Left lobe of liver (tissue), 2 donors: ENCODE results near the gene TXNRD2. TPM values are rescaled to one million over a fixed set of nuclear protein-coding genes. Genes with fewer than 3 reads are reported as not detected.

ENCODE experiments used
- ATAC-seq: fragments of 200-7000 bp; cut with Tn5 transposase; one replicate; pipeline ENCODE4 v1.9.1; 2020; ENCODE audit warnings: mild to moderate bottlenecking, moderate library complexity
- DNase-seq: peaks from one replicate; pipeline ENCODE4 v3.0.0-alpha.2; 2020; ENCODE audit warnings: low spot score
- total RNA-seq: library from RNA; stranded (reverse); gene quantifications from one replicate; pipeline ENCODE4 v1.2.1, GENCODE V29; 2021
- donor health status: DM: no; HTN: no; CAD: no; lungs with moderate emphysema.
- donor health status: DM: no; HTN: yes; CAD: no.

The TXNRD2 gene
- total RNA-seq, 1 donor from 2014 or later: 44.6 TPM

DNA sequence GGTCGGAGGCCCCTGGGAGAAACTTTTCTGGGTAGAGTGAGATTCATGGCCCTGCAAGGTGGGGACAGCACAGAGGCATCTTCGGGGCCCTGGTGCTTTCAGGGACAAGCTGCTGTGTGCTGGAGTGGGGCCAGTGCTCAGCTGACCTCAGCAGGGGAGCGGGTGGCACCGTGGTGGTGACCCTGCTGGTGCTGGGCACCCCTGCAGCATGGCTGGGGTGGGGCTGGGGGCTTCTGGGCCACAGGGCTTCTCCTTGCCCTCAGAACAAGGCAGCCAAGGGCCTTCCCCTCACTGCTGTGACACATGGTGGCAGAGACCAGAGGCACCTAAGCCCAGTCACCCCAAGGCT, 62.0 kb downstream of the TXNRD2 start:
- no peak for DNase-seq
- no peak for ATAC-seq

DNA sequence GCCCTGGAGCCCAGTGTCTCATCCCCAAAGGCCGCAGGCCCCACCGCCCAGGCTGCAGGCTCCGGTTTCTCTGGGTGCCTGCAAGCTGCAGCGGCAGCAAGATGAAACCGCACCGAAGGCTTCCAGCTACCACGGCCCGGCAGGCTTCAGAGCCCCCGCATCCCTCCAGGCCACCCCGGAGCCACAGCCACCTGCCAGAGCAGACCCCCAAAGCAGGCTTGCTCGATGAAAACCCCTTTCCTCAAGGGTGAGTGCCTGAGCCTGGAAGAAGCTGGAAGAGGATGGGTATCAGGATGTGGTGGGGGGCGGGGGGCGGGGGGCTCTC, 62.4 kb downstream of the TXNRD2 start:
- ATAC-seq (no peak), DNase-seq (peak; percentile 33)

DNA sequence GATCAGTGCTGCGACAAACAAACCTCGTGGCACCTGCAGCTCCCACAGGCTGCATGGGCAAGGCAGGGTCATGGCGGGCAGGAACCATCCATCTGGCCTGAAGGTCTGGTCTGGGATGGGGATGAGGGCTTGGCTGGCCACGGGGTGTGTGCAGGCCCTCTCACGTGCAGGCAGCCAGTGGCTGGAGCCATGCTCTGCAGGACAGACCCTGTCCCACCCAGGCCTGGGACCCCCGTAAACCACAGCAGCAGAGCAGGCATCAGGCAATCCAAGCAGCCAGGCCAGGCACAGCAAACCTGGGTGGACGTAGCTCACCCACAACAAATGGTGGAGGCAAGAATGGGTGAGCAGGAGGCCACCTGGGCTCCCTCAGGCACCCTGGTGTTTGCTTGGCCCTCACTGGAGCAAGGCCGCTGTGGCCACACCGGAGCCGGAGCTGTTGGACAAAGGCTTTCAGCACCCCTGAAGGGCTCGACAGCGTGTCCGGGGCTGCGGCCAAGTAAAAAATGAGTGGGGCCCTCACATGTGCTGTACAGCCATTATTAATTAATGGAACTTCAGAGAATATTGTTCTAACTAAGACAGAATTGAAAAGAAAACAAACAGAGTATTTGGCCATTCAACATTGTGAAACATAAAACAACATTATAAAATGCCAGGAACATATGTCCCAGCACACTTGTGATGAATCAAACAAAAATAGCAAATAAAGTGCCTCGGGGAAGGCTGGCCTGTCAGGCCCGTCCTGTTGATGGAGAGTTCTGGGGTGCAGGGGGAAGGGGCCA, 63.0 kb downstream of the TXNRD2 start:
- no peak for ATAC-seq
- DNase-seq: peak; percentile 40

DNA sequence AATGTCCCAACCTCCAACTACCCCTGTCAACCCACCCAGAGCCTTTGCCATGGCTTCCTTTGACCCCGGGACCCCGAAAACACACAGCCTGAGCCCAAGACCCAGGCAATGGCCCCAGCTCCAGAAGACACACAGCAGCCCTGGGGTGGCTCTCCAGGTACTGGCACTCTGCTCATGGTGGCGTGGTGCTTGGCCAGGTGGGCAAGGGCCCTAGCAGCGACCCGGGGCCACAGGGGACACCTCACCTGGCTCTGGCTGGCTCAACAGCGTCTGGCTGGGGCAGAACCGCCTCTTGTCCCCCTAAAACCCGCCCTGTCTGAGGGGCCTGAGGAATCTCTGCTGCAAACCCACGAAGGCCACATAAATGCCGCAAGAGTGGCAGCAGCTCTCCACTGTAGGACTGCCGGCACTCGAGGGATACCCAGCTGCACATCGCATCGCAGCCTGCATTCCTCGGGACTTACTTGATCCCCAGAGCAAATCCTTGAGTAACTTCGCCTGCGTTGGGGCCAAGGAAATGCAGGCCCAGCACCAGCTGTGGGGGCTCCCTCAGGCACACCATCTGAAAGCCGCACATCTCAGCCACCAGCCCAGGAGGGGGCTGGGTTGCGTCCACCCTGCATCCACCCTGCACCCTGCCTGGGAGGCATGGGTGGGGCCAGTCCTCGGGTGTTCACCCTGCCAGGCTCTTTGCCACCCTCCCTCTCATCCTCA, 63.8 kb downstream of the TXNRD2 start:
- DNase-seq (peak; percentile 42), ATAC-seq (no peak)

DNA sequence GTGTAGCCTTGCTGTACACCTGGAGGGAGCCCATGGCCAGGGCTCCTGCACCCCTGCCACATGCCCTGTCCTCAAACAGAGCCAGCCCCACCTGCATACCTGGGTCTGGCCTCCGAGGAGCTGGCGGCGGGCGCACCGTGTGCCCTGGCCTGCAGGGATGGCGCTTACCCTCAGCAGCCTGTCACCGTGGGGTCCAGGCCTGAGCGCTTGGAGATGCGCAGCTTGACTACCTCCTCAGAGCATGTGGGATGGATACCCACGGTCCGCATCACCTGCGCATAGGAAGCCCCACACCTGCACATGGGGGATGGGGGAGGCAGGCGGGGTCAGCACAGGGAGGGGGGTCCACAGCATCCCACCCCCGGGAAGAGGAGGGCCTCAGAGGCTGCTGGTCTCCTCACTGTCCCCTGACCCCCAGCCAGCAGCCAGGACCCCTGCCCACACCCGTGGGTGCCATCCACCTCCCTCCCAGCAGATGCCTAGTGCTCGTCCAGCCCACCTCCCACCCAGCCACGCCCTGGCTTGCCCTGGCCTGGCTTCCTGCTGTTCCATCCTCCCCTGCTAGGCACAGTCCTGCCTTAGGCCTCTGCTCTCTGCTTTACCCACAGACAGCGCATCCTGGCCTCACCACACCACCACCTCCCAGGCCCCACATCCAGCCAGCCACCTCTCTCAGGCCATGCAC, 64.5 kb downstream of the TXNRD2 start:
- peak; percentile 42 for DNase-seq
- no peak for ATAC-seq

DNA sequence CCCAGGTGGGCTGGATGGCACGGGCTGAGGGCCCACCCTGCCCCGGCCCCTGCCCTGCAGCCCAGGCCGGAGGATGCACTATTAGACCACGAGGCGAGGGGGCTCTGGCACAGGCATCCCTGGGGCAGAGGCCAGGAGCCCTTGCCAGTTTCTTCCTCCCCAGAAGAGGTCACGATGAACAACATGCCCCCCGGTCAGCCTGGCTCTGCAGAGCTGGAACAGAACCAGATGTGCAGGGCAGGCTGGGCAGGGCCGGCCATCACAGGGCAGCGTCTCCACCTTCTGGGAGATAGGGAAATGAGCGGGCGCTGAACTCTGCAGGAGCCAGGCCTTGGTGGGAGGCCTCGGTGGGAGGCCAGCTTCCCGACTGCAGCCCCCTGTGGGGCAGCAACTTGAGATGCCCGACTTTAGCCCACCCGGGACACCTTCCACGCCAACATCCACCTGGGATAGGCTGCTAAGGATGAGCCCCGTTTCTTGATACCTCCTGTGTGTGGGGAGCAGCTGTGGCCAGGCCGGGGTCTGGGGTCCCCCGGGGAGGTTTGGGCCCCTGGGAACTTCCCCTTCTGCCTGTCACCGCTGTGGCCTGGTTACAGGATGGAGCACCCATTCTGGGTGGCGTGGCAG, 65.2 kb downstream of the TXNRD2 start:
- DNase-seq: peak; percentile 42
- no peak for ATAC-seq

DNA sequence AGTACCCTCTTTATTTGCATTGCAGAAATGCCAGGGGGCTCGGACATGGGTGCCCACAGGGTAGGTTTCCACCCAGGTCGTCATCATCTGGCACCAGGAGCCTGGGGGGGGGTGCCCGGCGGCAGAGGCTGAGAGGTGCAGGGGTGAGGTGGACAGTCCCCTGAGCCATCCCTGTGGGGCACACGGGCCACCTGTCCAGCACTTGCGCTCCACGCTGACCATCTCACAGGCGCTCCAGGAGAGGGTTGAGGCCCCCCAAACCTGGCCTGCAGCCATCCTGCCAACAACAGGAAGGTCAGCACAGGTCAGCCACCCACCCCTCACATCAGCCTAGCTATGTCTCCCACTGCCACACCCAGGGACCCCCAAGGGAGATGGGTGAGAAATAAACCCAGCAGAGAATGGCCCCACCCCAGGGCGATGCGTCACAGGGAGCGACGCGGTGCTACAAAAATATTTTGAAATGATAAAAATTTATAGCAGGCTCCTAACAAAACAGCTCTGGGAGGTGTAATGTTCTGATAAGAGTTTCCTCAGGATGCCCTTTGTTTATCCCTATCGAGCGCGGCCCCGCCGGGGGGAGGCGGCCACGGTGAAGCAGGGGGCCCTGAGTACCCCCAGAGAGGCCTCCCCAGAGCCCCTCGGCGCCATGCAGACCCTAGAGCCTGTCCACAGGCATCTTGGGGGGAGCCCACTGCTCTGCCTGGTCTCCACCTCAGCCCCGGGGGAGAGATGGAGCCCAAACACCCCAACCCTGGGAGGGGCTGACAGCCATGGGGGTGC, 65.9 kb downstream of the TXNRD2 start:
- peak; percentile 46 for DNase-seq
- ATAC-seq: no peak

DNA sequence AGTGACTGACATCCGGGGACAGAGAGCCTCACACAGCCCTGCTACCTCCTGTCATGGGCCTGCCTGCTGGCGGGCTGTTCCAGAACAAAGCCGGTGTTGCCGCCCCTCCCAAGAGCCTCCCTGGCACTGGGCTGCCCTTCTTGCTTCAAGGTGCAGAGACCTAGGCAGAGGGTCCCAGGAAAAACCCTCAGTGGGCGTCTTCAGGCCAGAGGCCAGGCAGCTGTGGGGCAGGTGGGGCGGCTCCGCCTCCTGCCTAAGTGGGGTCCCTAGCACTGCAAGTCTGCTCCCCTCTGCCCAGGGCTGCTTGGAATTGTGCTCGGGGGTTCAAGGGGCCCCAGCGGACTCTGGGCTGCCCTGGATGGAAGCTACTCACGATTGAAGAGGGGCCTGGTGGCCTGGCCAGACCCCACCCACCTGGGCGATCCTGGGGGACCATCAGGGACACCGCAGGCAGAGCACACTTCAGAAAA, 66.5 kb downstream of the TXNRD2 start:
- ATAC-seq: no peak
- DNase-seq: peak; percentile 38

DNA sequence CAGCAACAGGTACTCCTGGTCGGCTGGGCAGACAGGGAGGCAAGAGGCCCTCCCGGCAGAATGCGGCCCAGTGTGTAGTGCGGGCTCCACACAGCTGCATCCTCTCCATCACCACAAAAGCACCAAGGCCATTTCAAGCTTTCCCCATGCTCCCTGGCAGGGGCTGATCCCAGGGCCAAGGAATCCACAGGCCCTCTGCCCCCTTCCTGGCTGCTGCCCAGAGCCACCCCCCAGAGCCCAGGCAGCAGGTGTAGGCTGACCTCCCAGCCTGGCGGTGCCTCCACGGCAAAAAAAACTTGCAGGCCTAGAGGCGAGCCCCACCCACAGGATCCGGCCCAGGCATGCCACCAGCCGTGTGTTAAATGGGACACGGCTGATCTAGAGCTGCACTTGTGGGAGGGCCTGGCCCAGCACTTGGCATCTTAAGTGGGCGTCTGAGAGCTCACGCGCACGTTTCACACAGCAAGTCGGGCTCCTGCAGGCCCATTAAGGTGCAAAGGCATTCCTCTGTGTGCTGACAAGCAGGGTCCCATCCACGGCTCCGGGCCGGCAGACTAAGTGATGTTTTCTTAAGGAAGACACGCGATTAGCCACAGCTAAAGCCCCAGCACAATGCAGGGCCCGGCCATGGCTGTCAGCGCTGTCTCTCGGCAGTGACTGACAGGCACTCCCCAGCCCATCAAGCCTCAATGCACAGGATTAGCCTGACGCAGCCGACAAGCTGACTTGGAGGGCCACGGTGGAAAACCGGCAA, 67.1 kb downstream of the TXNRD2 start:
- ATAC-seq: no peak
- DNase-seq: peak; percentile 45

DNA sequence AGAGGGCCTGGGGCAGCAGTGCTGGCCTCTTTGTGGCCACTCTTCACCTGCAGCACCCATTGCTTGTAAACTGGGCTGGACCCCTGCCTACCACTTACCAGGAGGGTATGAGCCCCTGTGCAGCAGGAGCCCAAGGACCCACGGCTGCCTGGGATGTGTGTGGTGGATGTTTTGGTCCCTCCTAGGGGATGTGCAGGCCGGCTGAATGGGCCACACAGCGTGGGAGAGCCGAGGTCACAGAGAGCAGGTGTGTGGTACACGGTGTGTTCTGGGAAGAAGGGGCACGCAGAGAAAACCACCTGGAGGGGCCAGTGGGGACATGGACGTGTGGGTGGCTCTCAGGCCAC, 67.7 kb downstream of the TXNRD2 start:
- DNase-seq (no peak), ATAC-seq (no peak)

DNA sequence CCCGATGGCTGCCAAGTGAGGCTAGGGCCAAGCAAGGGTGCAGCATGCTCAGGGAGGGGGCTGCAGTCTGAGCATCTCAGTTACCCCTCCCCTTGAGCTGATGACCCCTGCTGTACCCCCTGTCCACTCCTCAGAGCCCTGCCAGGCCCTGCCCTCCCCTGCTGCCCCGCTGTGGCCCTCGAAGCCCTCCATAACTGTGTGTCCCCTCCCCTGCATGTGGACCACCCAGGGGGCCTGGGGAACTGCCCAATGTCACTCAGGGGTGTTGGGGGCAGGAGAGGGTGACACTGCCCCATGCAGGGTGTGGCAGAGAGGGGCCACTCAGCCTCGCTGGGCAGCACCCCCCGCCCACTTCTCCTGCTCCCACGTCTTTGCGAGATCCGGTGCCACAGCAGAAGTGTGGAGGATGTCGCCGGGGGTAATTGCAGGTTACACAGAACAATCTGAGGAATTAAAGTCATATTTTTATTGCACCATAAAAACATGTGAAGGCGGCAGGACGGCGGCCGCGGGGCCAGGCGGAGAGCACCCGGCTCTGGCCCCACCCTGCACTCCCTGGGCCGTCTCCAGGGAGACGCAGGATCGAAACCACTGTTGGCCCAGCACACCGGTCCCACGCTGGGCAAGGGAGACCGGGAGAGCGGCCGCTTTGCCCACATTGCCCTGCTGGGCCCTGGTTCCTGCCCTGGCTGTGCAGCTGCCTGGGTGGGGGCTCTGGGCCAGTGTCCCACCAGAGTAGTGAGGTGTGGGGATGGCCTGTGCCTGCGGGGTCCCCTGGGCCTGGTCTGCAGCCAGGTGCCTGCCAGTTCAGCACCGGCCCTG, 68.3 kb downstream of the TXNRD2 start:
- no peak for ATAC-seq
- DNase-seq: peak; percentile 43

DNA sequence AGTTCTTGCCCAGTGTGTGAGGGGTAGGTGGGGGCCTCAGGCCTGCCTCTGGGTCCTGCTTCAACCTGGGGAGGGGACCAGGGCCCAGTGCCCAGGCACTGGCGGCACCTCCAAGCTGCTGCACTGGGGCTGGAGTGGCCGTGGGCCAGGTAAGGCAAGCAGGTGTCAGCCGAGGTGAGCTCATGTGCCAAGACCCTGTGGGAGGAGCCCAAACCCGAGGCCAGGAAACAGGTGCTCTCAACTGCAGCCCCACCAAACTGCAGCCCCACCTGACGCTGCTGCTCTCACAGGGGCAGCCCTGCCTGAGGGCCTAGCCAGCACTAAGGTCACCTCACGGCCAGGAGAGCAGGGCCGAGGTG, 68.9 kb downstream of the TXNRD2 start:
- ATAC-seq (peak; percentile 14), DNase-seq (peak; percentile 42)

DNA sequence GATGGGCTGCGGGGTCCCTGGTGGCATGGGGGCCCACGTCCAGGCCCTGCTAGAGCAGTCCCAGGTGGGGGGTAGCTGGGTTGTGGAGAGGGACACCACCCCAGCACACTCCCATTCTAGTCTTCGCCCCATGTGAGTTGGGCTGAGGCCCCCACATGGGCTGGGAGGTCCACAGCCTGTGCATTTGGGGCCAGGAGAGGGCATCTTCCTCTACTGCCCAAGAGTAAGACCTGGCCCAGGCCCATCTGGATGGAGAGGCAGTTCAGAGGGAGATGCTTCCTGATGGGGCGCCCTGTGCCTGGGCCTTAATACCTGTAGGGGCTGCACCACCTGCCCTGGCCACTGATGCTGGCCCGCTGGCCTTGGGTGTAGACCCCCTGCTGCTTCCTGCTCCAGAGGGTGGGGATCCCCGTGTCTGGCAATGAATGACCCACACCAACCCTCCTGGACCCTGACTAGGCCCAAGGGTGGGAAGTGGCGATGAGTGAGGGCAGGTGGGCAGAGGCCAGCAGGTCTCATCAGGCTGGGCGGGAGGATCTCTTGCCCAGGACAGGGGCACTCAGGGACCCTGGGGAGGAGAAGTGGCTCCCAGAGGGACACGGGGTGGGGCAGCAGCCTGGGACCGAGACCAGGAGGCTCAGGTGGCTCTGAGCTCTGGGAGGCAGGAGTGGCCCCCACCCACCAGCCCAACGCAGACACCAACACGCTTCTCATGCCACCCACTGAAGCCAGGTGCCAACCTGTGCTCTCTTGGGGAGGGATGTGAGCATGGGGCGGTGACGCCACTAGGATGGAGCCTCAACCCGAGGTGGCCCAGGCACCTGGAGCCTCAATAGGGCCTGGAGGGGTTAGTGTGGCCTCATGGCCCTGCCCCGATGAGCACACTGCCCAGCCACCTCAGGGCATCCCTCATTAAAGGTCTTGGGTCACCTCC, 69.5 kb downstream of the TXNRD2 start:
- DNase-seq: peak; percentile 38
- ATAC-seq: peak; percentile 3

DNA sequence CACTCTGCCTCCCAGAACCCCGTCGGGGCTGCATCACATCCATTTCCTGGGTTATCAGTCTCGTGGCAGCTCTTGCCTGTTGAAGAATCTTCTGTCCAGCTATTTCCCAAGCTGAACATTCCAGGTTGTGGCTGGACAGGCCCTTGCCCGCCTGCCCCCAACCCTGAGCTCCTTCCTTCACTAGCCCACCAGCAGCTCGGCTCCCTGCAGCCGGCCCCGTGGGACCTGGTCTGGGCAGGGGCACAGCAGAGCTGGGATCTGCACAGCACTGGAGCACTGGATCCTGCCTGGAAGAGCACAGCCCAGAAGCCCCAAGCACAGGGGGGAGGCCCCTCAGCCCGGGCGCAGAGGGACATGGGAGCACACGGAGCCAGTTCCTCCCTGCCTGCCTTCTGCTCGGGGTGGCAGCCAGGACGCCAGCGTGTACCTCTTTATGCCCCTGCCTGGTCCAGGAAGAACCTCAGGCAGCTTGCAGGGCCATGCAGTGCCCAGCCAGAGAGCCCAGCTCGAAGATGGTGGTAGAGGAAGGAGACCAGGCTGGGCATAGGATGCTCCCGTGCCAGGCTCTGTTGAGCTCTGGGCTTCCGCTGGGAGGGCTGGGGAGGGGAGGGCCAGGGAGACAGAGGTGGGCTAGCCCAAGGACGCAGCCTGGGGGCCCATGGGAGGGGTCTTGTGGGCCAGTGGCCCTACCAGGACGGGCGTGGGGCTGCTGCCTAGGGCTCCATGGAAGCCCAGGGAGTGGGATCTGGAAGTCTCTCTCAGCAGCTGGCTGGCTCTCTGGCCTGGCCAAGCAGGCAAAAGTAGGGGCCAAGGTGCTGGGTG, 70.4 kb downstream of the TXNRD2 start:
- peak; percentile 43 for DNase-seq
- peak; percentile 3 for ATAC-seq

DNA sequence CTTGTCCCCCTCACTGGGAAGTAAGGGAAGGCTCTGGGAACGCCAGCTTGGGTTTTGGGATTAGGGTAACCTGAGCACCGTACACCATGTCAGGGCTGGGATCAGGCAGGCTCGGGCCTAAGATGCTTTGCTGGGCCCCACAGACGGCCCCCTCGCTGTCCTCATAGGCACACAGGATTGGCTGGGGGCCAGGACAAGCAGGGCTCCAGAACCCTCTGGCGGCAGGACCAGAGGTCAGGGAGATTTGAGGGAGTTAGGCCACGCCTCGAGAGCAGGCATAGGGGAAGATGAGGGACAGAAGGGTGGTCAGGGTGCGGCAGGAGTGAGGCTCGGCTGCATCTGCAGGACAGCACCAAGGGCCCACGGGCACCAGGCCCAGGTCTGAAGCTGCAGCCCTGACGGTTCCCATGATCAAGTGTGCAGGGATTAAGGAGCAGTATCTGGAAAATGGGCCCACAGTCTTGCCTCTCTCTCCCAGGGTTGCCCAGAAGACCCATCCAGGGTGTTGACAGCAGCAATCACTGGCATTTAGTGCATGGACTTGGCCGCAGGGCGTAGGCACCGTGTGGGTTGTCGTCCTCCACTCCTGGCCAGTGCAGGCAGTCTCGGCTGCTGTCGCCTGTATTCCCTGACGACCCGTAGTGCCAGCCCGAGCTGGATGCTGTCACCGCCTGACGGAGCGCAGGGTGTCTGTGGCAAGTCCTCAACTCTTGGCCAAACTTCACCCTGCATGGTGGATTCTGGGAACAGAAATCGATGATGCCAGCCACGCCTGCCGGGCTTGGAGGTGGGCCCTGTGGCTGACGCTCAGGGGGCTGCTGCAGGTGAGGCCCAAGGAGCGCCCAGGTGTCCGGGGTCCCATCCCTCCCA, 71.2 kb downstream of the TXNRD2 start:
- DNase-seq (peak; percentile 46), ATAC-seq (no peak)

DNA sequence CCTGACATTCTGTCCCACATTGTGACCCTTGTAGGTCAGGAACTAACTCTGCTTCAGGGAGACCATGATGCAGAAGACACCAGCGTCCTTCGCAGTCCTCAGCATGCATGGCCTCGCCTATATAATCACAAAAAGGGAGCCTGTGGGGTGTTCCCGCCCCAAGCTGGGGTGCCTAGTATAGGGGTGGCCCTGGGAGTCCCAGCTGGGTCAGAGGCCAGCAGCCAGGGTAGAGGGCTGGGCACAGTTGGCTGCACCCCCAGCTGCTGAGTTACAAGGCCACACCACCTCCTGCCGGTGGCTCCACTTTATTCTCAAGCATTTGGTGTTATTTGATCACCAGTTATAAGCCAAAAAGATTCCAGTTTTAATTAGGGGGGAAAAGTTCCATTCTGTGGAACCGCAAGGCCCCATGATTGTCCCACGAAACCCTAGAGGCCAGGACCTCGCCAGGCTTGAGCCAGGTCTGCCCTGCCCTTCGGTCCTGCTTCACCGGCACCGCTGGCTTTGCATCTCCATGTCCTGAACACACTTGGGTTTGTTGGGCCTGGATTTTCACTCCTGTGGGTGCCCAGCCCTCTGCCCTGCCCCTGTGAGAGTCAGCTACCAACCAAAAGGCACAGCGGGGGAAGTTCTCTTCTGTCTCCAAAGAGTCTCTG, 72.0 kb downstream of the TXNRD2 start:
- ATAC-seq: no peak

More for the DNA sequence above, 72.0 kb downstream of the TXNRD2 start:
- peak; percentile 43 for DNase-seq
